GM23248 (cell line): ENCODE results near the gene HOXD1. TPM values are rescaled to one million over a fixed set of nuclear protein-coding genes. Genes with fewer than 3 reads are reported as not detected.
A peak's percentile ranks its signal among the peaks of the same experiment; 100 is the strongest.

Source experiments
- DNase-seq: peaks from one replicate; pipeline ENCODE4 v3.0.0-alpha.2; 2015
- H2AFZ ChIP-seq: fragments of 200-600 bp; sonication (generic); 2 replicates; pipeline ENCODE4 v1.6.1; 2016; ENCODE audit warnings: antibody characterized with exemption
- H3F3A ChIP-seq: fragments of 200-600 bp; sonication (generic); 2 replicates; pipeline ENCODE4 v1.6.1; 2016; ENCODE audit warnings: mild to moderate bottlenecking, antibody characterized with exemption, mixed run types; ENCODE audit not compliant: insufficient read depth
- H3K27ac ChIP-seq: fragments of 200-600 bp; sonication (generic); 2 replicates; pipeline ENCODE4 v1.5.1; 2016; ENCODE audit warnings: mild to moderate bottlenecking
- H3K27me3 ChIP-seq: fragments of 200-600 bp; sonication (generic); replicated peaks from 2 replicates; pipeline ENCODE4 v1.6.1; 2016; ENCODE audit warnings: mild to moderate bottlenecking; ENCODE audit not compliant: insufficient read depth
- H3K36me3 ChIP-seq: fragments of 200-600 bp; sonication (generic); 2 replicates; pipeline ENCODE4 v1.6.1; 2016; ENCODE audit warnings: low read depth, mild to moderate bottlenecking
- H3K4me1 ChIP-seq: fragments of 200-600 bp; sonication (generic); 2 replicates; pipeline ENCODE4 v1.6.1; 2016; ENCODE audit warnings: mild to moderate bottlenecking; ENCODE audit not compliant: insufficient read depth
- H3K4me2 ChIP-seq: fragments of 200-600 bp; sonication (generic); one replicate; pipeline ENCODE4 v1.6.1; 2016; ENCODE audit warnings: mild to moderate bottlenecking; ENCODE audit not compliant: unreplicated experiment
- H3K4me3 ChIP-seq: fragments of 200-600 bp; sonication (generic); 2 replicates; pipeline ENCODE4 v1.5.1; 2016; ENCODE audit warnings: mild to moderate bottlenecking
- H3K79me2 ChIP-seq: fragments of 200-600 bp; sonication (generic); 2 replicates; pipeline ENCODE4 v1.6.1; 2016; ENCODE audit warnings: mild to moderate bottlenecking; ENCODE audit not compliant: insufficient read depth
- H3K9ac ChIP-seq: fragments of 200-600 bp; sonication (generic); 2 replicates; pipeline ENCODE4 v1.6.1; 2016; ENCODE audit warnings: mild to moderate bottlenecking
- H3K9me2 ChIP-seq: fragments of 200-600 bp; sonication (generic); 2 replicates; pipeline ENCODE4 v1.6.1; 2016; ENCODE audit warnings: mixed run types, mild to moderate bottlenecking, moderate library complexity; ENCODE audit not compliant: insufficient read depth
- H3K9me3 ChIP-seq: fragments of 200-600 bp; sonication (generic); one replicate; pipeline ENCODE4 v1.6.1; 2017; ENCODE audit warnings: low read depth
- H4K20me1 ChIP-seq: fragments of 200-600 bp; sonication (generic); 2 replicates; pipeline ENCODE4 v1.6.0; 2016; ENCODE audit not compliant: insufficient read depth
- EZH2 ChIP-seq: fragments of 200-600 bp; sonication (generic); IDR thresholded peaks from 2 replicates; pipeline ENCODE4 v1.6.1; 2018; ENCODE audit warnings: antibody characterized with exemption, mild to moderate bottlenecking; ENCODE audit not compliant: insufficient read depth, poor library complexity, severe bottlenecking
- EZH2phosphoT487 ChIP-seq: fragments of 200-600 bp; sonication (generic); IDR thresholded peaks from 2 replicates; pipeline ENCODE4 v1.6.1; 2018; ENCODE audit warnings: antibody characterized with exemption, moderate library complexity, mild to moderate bottlenecking, low read depth; ENCODE audit not compliant: insufficient read depth
- WGBS, 2 experiments: methylation state at CpG; one replicate each; pipeline ENCODE4 v1.1.6; 2015 to 2017; ENCODE audit warnings: low lambda C conversion rate in 2 of 2, low coverage in 1 of 2; ENCODE audit errors: missing lambda C conversion rate in 2 of 2; 5-methylcytosine and 5-hydroxymethylcytosine counted together
- in situ Hi-C: fragments of 300-500 bp; cut with MboI; formaldehyde crosslinking; loops from 2 replicates; pipeline ENCODE4 v1.15.0; 2020
- polyA plus RNA-seq: library from polyadenylated mRNA; unstranded; fragments of >200 nt; fragmentation: Nextera tagmentation; extraction: Ambion mirVana; gene quantifications from 2 replicates; pipeline ENCODE4 v1.2.1, GENCODE V29; 2016
- total RNA-seq: library from RNA; depleted of rRNA; stranded (reverse); fragments of >200 nt; shearing (Covaris generic); gene quantifications from 2 replicates; pipeline ENCODE4 v1.2.3, GENCODE V29; 2014

Gene HOXD1
- total and polyA plus RNA-seq, 2 experiments from 2014 or later, result 0.43 to 2.2 TPM

DNA sequence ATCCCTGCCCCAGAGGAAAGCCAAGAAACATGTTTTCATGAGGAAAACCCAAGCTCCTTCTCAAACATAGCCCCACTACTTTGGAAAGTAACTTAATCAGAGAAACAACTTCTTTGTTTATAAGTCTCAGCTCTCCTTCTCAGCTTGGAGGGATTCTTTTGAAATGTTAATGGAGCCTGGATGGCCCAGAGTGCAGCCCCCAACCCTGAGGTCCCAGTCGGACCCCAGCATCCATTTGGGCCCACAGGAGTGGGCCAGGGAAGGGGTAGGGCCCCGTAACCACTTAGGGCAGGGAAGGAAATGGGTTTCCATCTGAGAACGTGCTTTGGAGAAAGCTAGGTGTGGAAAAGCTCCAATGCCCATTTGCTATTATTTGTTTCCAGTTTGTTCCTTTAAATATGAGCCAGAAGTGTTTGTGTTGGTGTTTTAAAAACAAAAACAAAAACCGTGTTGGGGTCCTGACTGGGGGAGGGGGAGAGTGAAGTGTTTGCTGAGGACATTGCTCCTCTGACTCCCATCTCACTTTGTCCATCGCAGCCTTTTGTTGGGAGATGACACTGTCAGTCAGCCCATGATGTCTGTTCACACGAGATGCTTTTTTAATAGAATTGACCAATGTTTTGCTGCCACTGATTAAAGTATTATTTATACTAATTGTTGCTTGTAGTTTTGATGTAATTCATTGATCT is 33.0 kb upstream of the HOXD1 start:
- Histone ChIP-seq H4K20me1 (no peaks in the 10 kb centered on the region), H3K4me2 (no peak overlapping the region), H3K9me2 (no peaks in the 10 kb centered on the region), H3K4me1 (no peaks in the 10 kb centered on the region; the same call in 1 of the 2 replicates), H3K27me3 (no peaks in the 10 kb centered on the region), H3K27ac (no peak overlapping the region), H3K9ac (no peak overlapping the region), H3F3A (peaks cover 22% of the 10 kb centered on the region; the same call in 1 of the 2 replicates), H3K36me3 (peaks cover 9% of the 10 kb centered on the region; the same call in 1 of the 2 replicates), H3K9me3 (no peaks in the 10 kb centered on the region), H2AFZ (no peak overlapping the region), H3K79me2 (peaks cover 13% of the 10 kb centered on the region), H3K4me3 (no peak overlapping the region)
- in situ Hi-C loops, result no loop called here
- WGBS, 2 experiments, result 78 to 84% methylated on average over 6 of the region's 6 CpGs
- no peak for DNase-seq
- TF ChIP-seq EZH2phosphoT487 (no peak), EZH2 (no peak)

DNA sequence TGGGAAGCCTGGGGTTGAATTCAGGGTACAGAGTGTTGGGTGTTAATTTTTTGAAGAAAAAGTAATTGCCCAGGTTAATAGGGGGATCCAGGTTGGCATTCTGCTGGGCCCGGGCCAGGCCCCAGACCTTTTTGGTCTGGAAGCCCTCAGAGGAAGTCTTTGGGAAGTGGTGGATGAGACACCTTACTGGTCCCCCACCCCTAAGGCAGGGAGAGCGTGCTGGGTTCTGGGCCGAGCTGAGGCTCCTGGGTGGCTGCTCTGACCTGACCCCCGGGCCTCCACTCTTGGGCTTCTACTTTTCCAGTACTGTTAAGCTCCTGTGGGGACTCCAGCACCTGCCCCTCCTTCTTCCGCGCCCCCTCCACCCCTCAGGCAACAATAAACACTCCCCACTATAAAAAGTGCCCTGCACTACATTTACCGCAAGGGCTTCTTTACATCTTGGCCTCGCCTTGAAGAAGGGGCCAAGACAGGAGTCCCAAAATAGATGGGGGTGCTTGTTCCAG is 32.1 kb upstream of the HOXD1 start:
- H3F3A ChIP-seq, result peaks cover 22% of the 10 kb centered on the region; the same call in 1 of the 2 replicates
- DNase-seq, result no peak
- no peaks in the 10 kb centered on the region for H3K27me3 ChIP-seq
- WGBS, 2 experiments, result 99 to 100% methylated on average over 8 of the region's 8 CpGs
- TF ChIP-seq EZH2 (no peak), EZH2phosphoT487 (no peak)
- H3K9me3 ChIP-seq, result no peaks in the 10 kb centered on the region
- peaks cover 6% of the 10 kb centered on the region; the same call in 1 of the 2 replicates for H3K79me2 ChIP-seq
- no peaks in the 10 kb centered on the region for H3K9me2 ChIP-seq
- no peaks in the 10 kb centered on the region; the same call in 1 of the 2 replicates for H3K4me1 ChIP-seq
- H3K36me3 ChIP-seq, result peaks cover 9% of the 10 kb centered on the region; the same call in 1 of the 2 replicates
- peak overlapping the region; percentile 98 for H3K4me2 ChIP-seq
- peak overlapping the region; percentile 84 for H3K4me3 ChIP-seq
- peak overlapping the region; percentile 91; the same call in 1 of the 2 replicates for H2AFZ ChIP-seq
- H3K27ac ChIP-seq, result no peak overlapping the region
- in situ Hi-C loops, result no loop called here
- no peaks in the 10 kb centered on the region for H4K20me1 ChIP-seq
- H3K9ac ChIP-seq, result no peak overlapping the region

DNA sequence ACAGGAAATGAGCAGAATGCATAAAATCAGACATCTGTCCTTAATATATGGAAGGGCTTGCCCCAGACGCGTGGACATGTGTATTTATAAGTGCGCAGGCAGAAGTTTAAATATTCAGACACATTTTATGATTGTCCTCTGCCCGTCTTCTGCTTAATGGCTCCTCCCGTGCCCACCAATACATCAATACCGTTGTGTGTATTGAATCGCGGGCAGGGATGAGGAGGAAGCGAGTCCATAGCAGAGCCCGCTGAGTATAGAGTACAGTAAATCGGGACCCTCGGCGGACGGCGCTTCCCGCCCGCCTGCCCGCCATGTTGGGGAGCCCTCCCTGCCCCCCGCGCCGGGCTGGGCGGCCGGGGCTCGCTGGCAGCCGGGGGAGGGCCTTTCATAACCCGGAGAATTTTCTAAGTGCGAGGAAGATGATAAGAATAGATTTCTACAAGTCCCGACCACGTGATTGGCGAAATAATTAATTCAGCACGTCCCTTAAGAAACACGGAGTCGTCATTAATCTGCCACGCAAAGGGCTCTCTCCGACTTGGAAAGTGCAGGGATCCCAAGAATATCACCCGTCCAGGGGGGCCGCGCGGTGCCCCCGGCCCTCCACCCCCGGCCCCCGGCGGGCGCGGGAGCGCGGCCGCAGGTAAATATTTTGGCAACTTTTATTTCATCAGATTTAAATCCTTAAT is 31.5 kb upstream of the HOXD1 start, which contains the start of gene HOXD3:
HOXD3 (plus strand) TSS at position 501 of the 692 bp plus-strand sequence. CDS start 11,808 bp downstream, outside the sequence.
- Histone ChIP-seq H2AFZ (peak within 1 kb of the TSS; percentile 91), H3K4me1 (no peaks in the 10 kb centered on the region; the same call in 1 of the 2 replicates), H3F3A (peaks cover 26% of the 10 kb centered on the region; the same call in 1 of the 2 replicates), H3K4me2 (peak within 1 kb of the TSS; percentile 98), H4K20me1 (no peaks in the 10 kb centered on the region), H3K27me3 (no peaks in the 10 kb centered on the region), H3K36me3 (peaks cover 9% of the 10 kb centered on the region; the same call in 1 of the 2 replicates), H3K79me2 (no peaks in the 10 kb centered on the region), H3K27ac (no peak within 1 kb of the TSS), H3K4me3 (peak within 1 kb of the TSS; percentile 84), H3K9ac (peak within 1 kb of the TSS; percentile 86), H3K9me2 (no peaks in the 10 kb centered on the region), H3K9me3 (no peaks in the 10 kb centered on the region)
- 10 to 11% methylated on average over 33 to 48 of the region's 48 CpGs for WGBS, 2 experiments
- DNase-seq, result peak; percentile 58
- in situ Hi-C loops, result no loop called here
- TF ChIP-seq EZH2 (no peak), EZH2phosphoT487 (no peak)

DNA sequence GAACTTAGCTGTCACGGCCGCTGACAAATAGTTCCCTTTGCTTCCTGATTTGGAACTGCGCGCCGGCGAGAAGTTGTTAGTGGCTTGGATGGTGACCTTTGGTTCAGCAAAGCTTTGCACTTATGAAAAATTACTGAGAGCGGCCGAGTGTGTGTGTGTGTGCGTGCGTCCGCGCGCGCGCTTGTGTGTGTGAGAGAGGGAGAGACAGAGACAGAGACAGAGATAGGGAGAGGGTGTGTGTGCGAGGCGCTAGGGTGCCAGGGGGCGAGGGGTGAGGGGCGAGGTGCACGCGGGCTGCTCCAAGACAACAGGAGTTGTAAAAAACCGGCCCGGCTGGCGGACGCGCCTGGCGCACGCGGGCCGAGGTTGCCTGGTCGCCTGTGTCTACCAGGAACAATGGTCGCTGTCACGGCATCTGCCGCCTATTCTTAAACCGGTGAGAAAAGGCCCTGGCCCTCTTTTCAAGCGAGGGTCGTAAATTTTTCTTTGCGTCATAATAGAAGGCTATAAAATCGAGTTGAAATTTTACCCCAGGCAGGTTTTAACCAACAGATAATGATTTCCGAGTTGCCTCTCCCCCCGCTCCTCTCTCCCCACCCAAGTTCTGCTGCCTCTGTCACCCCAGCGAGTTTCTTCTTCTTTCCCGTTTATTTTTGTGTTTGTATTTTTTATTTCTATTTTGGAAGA is 30.8 kb upstream of the HOXD1 start:
- H3K9me2 ChIP-seq, result no peaks in the 10 kb centered on the region
- peak overlapping the region; percentile 84 for H3K4me3 ChIP-seq
- peak overlapping the region; percentile 86 for H3K9ac ChIP-seq
- H4K20me1 ChIP-seq, result no peaks in the 10 kb centered on the region
- H3K9me3 ChIP-seq, result no peaks in the 10 kb centered on the region
- TF ChIP-seq EZH2phosphoT487 (no peak), EZH2 (no peak)
- no peaks in the 10 kb centered on the region for H3K79me2 ChIP-seq
- DNase-seq, result peak; percentile 69
- H3K27ac ChIP-seq, result no peak overlapping the region
- peaks cover 27% of the 10 kb centered on the region; the same call in 1 of the 2 replicates for H3F3A ChIP-seq
- H2AFZ ChIP-seq, result peak overlapping the region; percentile 91
- peaks cover 7% of the 10 kb centered on the region; the same call in 1 of the 2 replicates for H3K36me3 ChIP-seq
- in situ Hi-C loops, result no loop called here
- no peaks in the 10 kb centered on the region; the same call in 1 of the 2 replicates for H3K4me1 ChIP-seq
- 1 to 2% methylated on average over 38 to 43 of the region's 43 CpGs for WGBS, 2 experiments
- no peaks in the 10 kb centered on the region for H3K27me3 ChIP-seq
- peak overlapping the region; percentile 98 for H3K4me2 ChIP-seq
